HepG2 (cell line): ENCODE measurements around the gene CPB2. TPM values are rescaled to one million over a fixed set of nuclear protein-coding genes. Genes with fewer than 3 reads are reported as not detected.

ENCODE experiments used
- ATAC-seq: fragments of 200-7000 bp; cut with Tn5 transposase; 3 replicates; pipeline ENCODE4 v1.9.1; 2020; ENCODE audit warnings: mild to moderate bottlenecking, moderate library complexity
- BruUV-seq: library from RNA; stranded (reverse); fragments of 400-500 nt; replicated peaks from 2 replicates; lab custom pipeline; 2021; lab: Mats Ljungman, UMichigan
- CTCF ChIA-PET: fragments of 300-600 bp; formaldehyde crosslinking; extraction: SDS; loops from one replicate; lab custom pipeline; 2021; ENCODE audit warnings: low total read pairs, inconsistent platforms, low intra/inter-chr PET ratio; lab: Yijun Ruan, JAX
- POLR2A ChIA-PET: fragments of 350-600 bp; sonication (Branson Sonifier 250); formaldehyde crosslinking; loops from one replicate; lab custom pipeline; 2020; ENCODE audit warnings: antibody characterized with exemption, inconsistent platforms; lab: Yijun Ruan, JAX
- DNase-seq: peaks from one replicate; pipeline ENCODE4 v3.0.0-alpha.2; 2015; ENCODE audit warnings: low spot score
- FAIRE-seq: peaks from 3 replicates; lab custom pipeline; 2011; peaks lifted over from hg19 to GRCh38; lab: Jason Lieb, UNC
- H2AFZ ChIP-seq: one replicate; pipeline ENCODE4 v1.6.1; 2011; ENCODE audit warnings: low read length, inconsistent platforms
- H3K27ac ChIP-seq: fragments of 300-600 bp; 3 replicates; pipeline ENCODE4 v1.8.0; 2011; ENCODE audit warnings: mixed run types, mild to moderate bottlenecking, mixed read lengths, low read length, inconsistent platforms; ENCODE audit not compliant: insufficient read depth; ENCODE audit errors: extremely low read length
- H3K27me3 ChIP-seq, 2 experiments: fragments of 200-600 bp in 1 of 2; 2 replicates in 1 of 2; 3 replicates in 1 of 2; pipeline versions ENCODE4 v1.6.0 to v1.8.0; 2011; ENCODE audit warnings: low read length in 2 of 2, mild to moderate bottlenecking in 2 of 2, moderate library complexity in 2 of 2, inconsistent platforms in 1 of 2; ENCODE audit not compliant: insufficient read depth in 2 of 2, control insufficient read depth in 1 of 2
- H3K36me3 ChIP-seq, 2 experiments: fragments of 200-600 bp in 1 of 2; replicated peaks in 1 of 2; 2 replicates in 1 of 2; 3 replicates in 1 of 2; pipeline versions ENCODE4 v1.5.1 to v1.8.0; 2011; ENCODE audit warnings: low read length in 2 of 2, inconsistent platforms in 1 of 2; ENCODE audit not compliant: insufficient read depth in 2 of 2, control insufficient read depth in 1 of 2
- H3K4me1 ChIP-seq: 2 replicates; pipeline ENCODE4 v1.5.1; 2012; ENCODE audit warnings: low read length, inconsistent platforms; ENCODE audit not compliant: insufficient read depth
- H3K4me2 ChIP-seq: 2 replicates; pipeline ENCODE4 v1.6.0; 2011; ENCODE audit warnings: low read depth, low read length, inconsistent platforms
- H3K4me3 ChIP-seq, 3 experiments: fragments of 200-600 bp in 1 of 3; sonication (generic), shearing (Covaris generic) in 1 of 3; replicated peaks in 1 of 3; 2 replicates each; pipeline ENCODE4 v1.5.1; 2011 to 2016; ENCODE audit warnings: low read length in 3 of 3, inconsistent platforms in 2 of 3, low read depth in 2 of 3, mild to moderate bottlenecking in 2 of 3, control low read depth in 1 of 3, mixed read lengths in 1 of 3; ENCODE audit not compliant: insufficient read depth in 1 of 3
- H3K79me2 ChIP-seq: one replicate; pipeline ENCODE4 v1.6.1; 2011; ENCODE audit warnings: low read length, inconsistent platforms; ENCODE audit not compliant: insufficient read depth
- H3K9ac ChIP-seq: 2 replicates; pipeline ENCODE4 v1.6.0; 2011; ENCODE audit warnings: mild to moderate bottlenecking, low read depth, low read length, inconsistent platforms; ENCODE audit not compliant: insufficient read depth
- H3K9me3 ChIP-seq: 2 replicates; pipeline ENCODE4 v1.5.1; 2012; ENCODE audit warnings: mild to moderate bottlenecking, low read length
- H4K20me1 ChIP-seq: 2 replicates; pipeline ENCODE4 v1.6.0; 2011; ENCODE audit warnings: inconsistent platforms, mild to moderate bottlenecking, low read length, moderate library complexity; ENCODE audit not compliant: insufficient read depth
- MXD4 ChIP-seq: IDR thresholded peaks from 2 replicates; pipeline ENCODE4 v1.6.1; 2016; ENCODE audit warnings: mild to moderate bottlenecking, missing biosample characterization, missing genetic modification reagents
- NRL ChIP-seq: sonication (generic); formaldehyde crosslinking; IDR thresholded peaks from 2 replicates; pipeline ENCODE4 v1.5.0; 2020; ENCODE audit warnings: missing genetic modification reagents, mild to moderate bottlenecking, moderate library complexity, borderline replicate concordance
- PLRG1 ChIP-seq: fragments of 450-650 bp; conservative IDR thresholded peaks from 2 replicates; pipeline ENCODE4 v1.6.1; 2016
- SIX1 ChIP-seq: sonication (generic); formaldehyde crosslinking; IDR thresholded peaks from 2 replicates; pipeline ENCODE4 v1.4.0; 2020; ENCODE audit warnings: missing genetic modification reagents, borderline replicate concordance
- SOX13 ChIP-seq, 3 experiments: fragments of 450-650 bp in 1 of 3; sonication (generic) in 1 of 3; formaldehyde crosslinking in 1 of 3; IDR thresholded peaks in 2 of 3; conservative IDR thresholded peaks in 1 of 3; 2 replicates each; pipeline versions ENCODE4 v1.5.0 to v1.6.1; 2016 to 2020; ENCODE audit warnings: antibody characterized with exemption in 1 of 3, mild to moderate bottlenecking in 1 of 3, missing compliant biosample characterization in 1 of 3, missing genetic modification reagents in 1 of 3, moderate library complexity in 1 of 3
- ZC3H13 ChIP-seq: sonication (generic); formaldehyde crosslinking; IDR thresholded peaks from 2 replicates; pipeline ENCODE4 v1.8.1; 2023; ENCODE audit warnings: mild to moderate bottlenecking, missing genetic modification reagents, moderate library complexity
- ZNF225 ChIP-seq: sonication (generic); formaldehyde crosslinking; IDR thresholded peaks from 2 replicates; pipeline ENCODE4 v1.4.0; 2020; ENCODE audit warnings: mild to moderate bottlenecking, missing genetic modification reagents
- WGBS: methylation state at CpG from one replicate; pipeline ENCODE4 v1.1.6; 2017; ENCODE audit warnings: low lambda C conversion rate; 5-methylcytosine and 5-hydroxymethylcytosine counted together
- in situ Hi-C: cut with HindIII; loops from 2 replicates; pipeline ENCODE4 v1.10.0; 2017; ENCODE audit warnings: low pct_unique_long_range_greater_than_20kb; ENCODE audit not compliant: extremely low pct_ligation_motif_present
- intact Hi-C: fragments of 100-400 bp; cut with micrococcal nuclease; formaldehyde crosslinking; loops from one replicate; pipeline ENCODE4 v1.10.0; 2022; ENCODE audit not compliant: unreplicated experiment
- polyA plus RNA-seq, 8 experiments: library from polyadenylated mRNA; depleted of rRNA in 3 of 8; stranded (reverse) in 7 of 8; unstranded in 1 of 8; fragments of >200 nt; fragmentation: Illumina TruSeq in 4 of 8; extraction: Trizol in 4 of 8; gene quantifications; 2 replicates each; pipeline versions ENCODE4 v1.2.1 to v1.2.3, GENCODE V29; 2011 to 2016; ENCODE audit warnings: low read depth in 4 of 8, missing spikeins in 1 of 8, mixed read lengths in 1 of 8; ENCODE audit not compliant: insufficient read depth in 1 of 8
- total RNA-seq, 5 experiments: library from RNA; depleted of rRNA; stranded (reverse); fragments of >200 nt; fragmentation: Illumina TruSeq; extraction: Trizol; gene quantifications; 2 replicates each; pipeline ENCODE4 v1.2.3, GENCODE V29; 2016; ENCODE audit warnings: low read depth in 1 of 5

Gene CPB2
- total and polyA plus RNA-seq, 2 of the 13 experiments (the other 11 are each of a cell fraction or from before 2014, with no cell fraction given): 125 to 140 TPM

DNA sequence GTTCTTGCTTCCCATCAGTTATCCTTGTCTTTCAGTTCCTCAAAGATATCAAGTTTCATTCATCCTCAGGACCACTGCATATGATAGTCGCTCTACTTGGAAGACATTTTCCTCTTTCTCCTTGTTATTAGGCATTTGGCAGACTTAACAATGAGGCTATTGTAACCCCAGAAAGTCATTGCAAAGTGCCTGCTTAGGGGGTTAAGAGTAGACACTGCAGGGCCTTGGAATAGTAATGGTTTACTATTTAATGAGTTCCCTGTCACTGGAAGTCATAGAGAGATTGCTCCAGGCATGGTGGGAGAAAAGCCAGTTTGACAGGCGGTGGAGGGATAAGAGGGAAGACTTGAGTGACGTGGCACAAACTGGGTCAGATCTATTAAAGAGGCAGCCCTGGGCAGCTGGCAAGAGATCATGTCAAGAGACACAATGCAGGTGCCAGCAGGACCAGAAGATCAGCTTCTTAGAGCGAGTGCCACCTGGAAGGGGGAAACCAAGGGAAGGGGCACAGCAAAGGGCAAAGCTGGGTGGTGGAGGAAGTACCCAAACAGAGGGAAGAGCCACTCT, 16.8 kb upstream of the CPB2 start:
- H3K79me2 ChIP-seq: no peaks in the 10 kb centered on the region
- no peak for FAIRE-seq
- CTCF ChIA-PET: interaction anchor here (1.2 kb wide), 1 partner anchor 39 kb away, joined by 3 read pairs; no protein-coding TSS in a partner anchor
- TF ChIP-seq NRL (CRISPR knock-in tag) (no peak), SIX1 (CRISPR knock-in tag) (peak; percentile 23; the same call in 1 of the 2 replicates), SOX13 (IDR thresholded peaks at IDR 0.05) (no peak), SOX13 (CRISPR knock-in tag; conservative IDR thresholded peaks at IDR 0.05 in 1 of 2, IDR thresholded peaks at IDR 0.05 in 1 of 2) (0 out of 4 replicates have a peak, but pooled peaks of 1 of the 2 experiments have one; percentile 24)
- TF ChIP-seq, all 625 proteins: peak for 2
- intact Hi-C loops: no loop called here
- H2AFZ ChIP-seq: peak overlapping the region; percentile 35
- H3K4me1 ChIP-seq: peaks cover 43% of the 10 kb centered on the region
- no peak overlapping the region for H3K27ac ChIP-seq
- H3K9ac ChIP-seq: no peak overlapping the region
- in situ Hi-C loops: no loop called here
- ATAC-seq: peak; percentile 66
- no peaks in the 10 kb centered on the region for H3K36me3 ChIP-seq
- no peaks in the 10 kb centered on the region for H4K20me1 ChIP-seq
- peak; percentile 32 for DNase-seq
- no peak overlapping the region for H3K4me3 ChIP-seq
- BruUV-seq: no TSS peak
- POLR2A ChIA-PET: no interaction called here
- H3K27me3 ChIP-seq: no peaks in the 10 kb centered on the region
- WGBS: 78% methylated on average over 4 of the region's 4 CpGs
- H3K9me3 ChIP-seq: no peaks in the 10 kb centered on the region
- H3K4me2 ChIP-seq: peak overlapping the region; percentile 37

GRCh38 chr13:46121033-46121432, 16.2 kb upstream of the CPB2 start:
- Histone ChIP-seq H3K9me3 (no peaks in the 10 kb centered on the region), H3K27ac (no peak overlapping the region), H3K4me3 (no peak overlapping the region), H3K4me1 (peaks cover 37% of the 10 kb centered on the region), H3K27me3 (no peaks in the 10 kb centered on the region), H4K20me1 (no peaks in the 10 kb centered on the region), H3K36me3 (no peaks in the 10 kb centered on the region), H3K79me2 (no peaks in the 10 kb centered on the region)
- DNase-seq (no peak), FAIRE-seq (no peak), ATAC-seq (no peak)
- WGBS: 94% methylated on average over 2 of the region's 2 CpGs
- POLR2A ChIA-PET: no interaction called here
- intact Hi-C loops: no loop called here
- CTCF ChIA-PET: no interaction called here
- in situ Hi-C loops: no loop called here
- TF ChIP-seq ZNF225 (CRISPR knock-in tag) (no peak), ZC3H13 (CRISPR knock-in tag) (no peak), PLRG1 (no peak), MXD4 (CRISPR knock-in tag) (no peak)
- TF ChIP-seq, all 625 proteins: peak for 0
- Histone ChIP-seq H2AFZ (no peak overlapping the region), H3K9ac (no peak overlapping the region), H3K4me2 (no peak overlapping the region)
- BruUV-seq: no TSS peak
